ENCODE results near the gene CD160. TPM values are rescaled to one million over a fixed set of nuclear protein-coding genes. Genes with fewer than 3 reads are reported as not detected.
"Not testable (repeated sequence)": the region's sequence is repeated elsewhere in the genome, so short reads cannot be mapped to it uniquely, and the experiment has no call there.

CD160 gene
- total and polyA plus RNA-seq, 2 donors (not counting 1 experiment from before 2014, with no cell fraction given) = 0.10 TPM; not detected in 1

GRCh38 chr1:145759721-145760120 lies 40.4 kb downstream of the CD160 start:
- ATAC-seq (ENCODE audit: low read depth) = no peak
- peaks cover 5 to 31% of the 10 kb centered on the region in 2 experiments for H3K36me3 ChIP-seq (replicated peaks in 1 of 2; ENCODE audit: control extremely low read depth in 1 of 2, control insufficient read depth in 1 of 2, extremely low read depth in 1 of 2, insufficient read depth in 2 of 2, low read length in 1 of 2)
- intact Hi-C loops (cut with micrococcal nuclease) = no loop called here
- WGBS (ENCODE audit: insufficient coverage) = no CpG with 5 or more reads among the region's 1 CpG
- Mint-ChIP-seq H3K4me3 (no peak overlapping the region), H3K9me3 (ENCODE audit: insufficient read depth) (no peaks in the 10 kb centered on the region), H3K4me1 (no peaks in the 10 kb centered on the region), H3K27me3 (no peaks in the 10 kb centered on the region), H3K27ac (no peak overlapping the region)
- H3K4me3 ChIP-seq (ENCODE audit: control extremely low read depth in 1 of 5, extremely low read depth in 1 of 5, insufficient read depth in 1 of 5, low read depth in 2 of 5, low read length in 4 of 5) = no peak overlapping the region
- no peaks in the 10 kb centered on the region for H3K27me3 ChIP-seq (replicated peaks in 1 of 4; ENCODE audit: control extremely low read depth in 1 of 4, control insufficient read depth in 3 of 4, insufficient read depth in 4 of 4, low read length in 3 of 4)
- H2AFZ ChIP-seq (ENCODE audit: insufficient read depth, low read depth, low read length, poor library complexity, severe bottlenecking) = no peak overlapping the region
- ChIA-PET POLR2A (no interaction called here), CTCF (no interaction called here)
- no peak for DNase-seq
- no peak overlapping the region for H3K4me2 ChIP-seq (replicated peaks; ENCODE audit: low read depth, low read length, poor library complexity, severe bottlenecking)
- H3K9me3 ChIP-seq (ENCODE audit: control extremely low read depth in 1 of 3, control insufficient read depth in 2 of 3, insufficient read depth in 1 of 3, low read length in 2 of 3) = peaks cover 1 to 14% (median 13%) of the 10 kb centered on the region in 3 donors
- no peak overlapping the region for H3K9ac ChIP-seq (ENCODE audit: low read length)
- TF ChIP-seq CTCF (IDR thresholded peaks at IDR 0.05) (no peak), EZH2 (IDR thresholded peaks at IDR 0.05; ENCODE audit: borderline replicate concordance, insufficient read depth, low read depth, low read length, poor library complexity, severe bottlenecking) (no peak)
- H3K79me2 ChIP-seq (ENCODE audit: control insufficient read depth, insufficient read depth, low read length) = no peaks in the 10 kb centered on the region
- no peaks in the 10 kb centered on the region for H4K20me1 ChIP-seq (ENCODE audit: control insufficient read depth, insufficient read depth, low read length, poor library complexity, severe bottlenecking)
- H3K4me1 ChIP-seq (ENCODE audit: control insufficient read depth in 2 of 2, insufficient read depth in 2 of 2, low read length in 2 of 2) = no peaks in the 10 kb centered on the region
- H3K27ac ChIP-seq (ENCODE audit: low read length in 2 of 2) = no peak overlapping the region

- H4K20me1 ChIP-seq (ENCODE audit: control insufficient read depth, insufficient read depth, low read length, poor library complexity, severe bottlenecking); H3K27me3 ChIP-seq (replicated peaks in 1 of 4; ENCODE audit: control extremely low read depth in 1 of 4, control insufficient read depth in 3 of 4, insufficient read depth in 4 of 4, low read length in 3 of 4); H3K27ac ChIP-seq (ENCODE audit: low read length in 2 of 2); H3K9me3 Mint-ChIP-seq (ENCODE audit: insufficient read depth); CTCF ChIA-PET; intact Hi-C loops (cut with micrococcal nuclease); POLR2A ChIA-PET; H3K79me2 ChIP-seq (ENCODE audit: control insufficient read depth, insufficient read depth, low read length); H3K9ac ChIP-seq (ENCODE audit: low read length); H3K27me3 Mint-ChIP-seq; DNase-seq; H3K27ac Mint-ChIP-seq; H3K4me3 Mint-ChIP-seq; H3K4me3 ChIP-seq (ENCODE audit: control extremely low read depth in 1 of 5, extremely low read depth in 1 of 5, insufficient read depth in 1 of 5, low read depth in 2 of 5, low read length in 4 of 5); H3K4me1 ChIP-seq (ENCODE audit: control insufficient read depth in 2 of 2, insufficient read depth in 2 of 2, low read length in 2 of 2); ATAC-seq (ENCODE audit: low read depth); H3K4me2 ChIP-seq (replicated peaks; ENCODE audit: low read depth, low read length, poor library complexity, severe bottlenecking); H3K4me1 Mint-ChIP-seq; H2AFZ ChIP-seq (ENCODE audit: insufficient read depth, low read depth, low read length, poor library complexity, severe bottlenecking): not testable (repeated sequence)
- Histone ChIP-seq H3K36me3 (replicated peaks in 1 of 2; ENCODE audit: control extremely low read depth in 1 of 2, control insufficient read depth in 1 of 2, extremely low read depth in 1 of 2, insufficient read depth in 2 of 2, low read length in 1 of 2) (peaks cover 5 to 31% of the 10 kb centered on the region in 2 experiments), H3K9me3 (ENCODE audit: control extremely low read depth in 1 of 3, control insufficient read depth in 2 of 3, insufficient read depth in 1 of 3, low read length in 2 of 3) (peaks cover 1 to 14% (median 13%) of the 10 kb centered on the region in 3 donors)
- WGBS (ENCODE audit: insufficient coverage) = 100% methylated on average over 1 of the region's 4 CpGs
Observed at GRCh38 chr1:145760395-145760949, 41.2 kb downstream of the CD160 start.

GRCh38 chr1:145761498-145761897 lies 42.2 kb downstream of the CD160 start:
- H3K4me3 ChIP-seq (ENCODE audit: control extremely low read depth in 1 of 5, extremely low read depth in 1 of 5, insufficient read depth in 1 of 5, low read depth in 2 of 5, low read length in 4 of 5); H2AFZ ChIP-seq (ENCODE audit: insufficient read depth, low read depth, low read length, poor library complexity, severe bottlenecking); H3K4me1 ChIP-seq (ENCODE audit: control insufficient read depth in 2 of 2, insufficient read depth in 2 of 2, low read length in 2 of 2); H3K9me3 Mint-ChIP-seq (ENCODE audit: insufficient read depth); ATAC-seq (ENCODE audit: low read depth); H3K27me3 ChIP-seq (replicated peaks in 1 of 4; ENCODE audit: control extremely low read depth in 1 of 4, control insufficient read depth in 3 of 4, insufficient read depth in 4 of 4, low read length in 3 of 4); H3K4me2 ChIP-seq (replicated peaks; ENCODE audit: low read depth, low read length, poor library complexity, severe bottlenecking); DNase-seq; CTCF ChIA-PET; H3K9ac ChIP-seq (ENCODE audit: low read length); POLR2A ChIA-PET; H3K27me3 Mint-ChIP-seq; H4K20me1 ChIP-seq (ENCODE audit: control insufficient read depth, insufficient read depth, low read length, poor library complexity, severe bottlenecking); H3K27ac Mint-ChIP-seq; H3K4me3 Mint-ChIP-seq; H3K4me1 Mint-ChIP-seq; H3K27ac ChIP-seq (ENCODE audit: low read length in 2 of 2); intact Hi-C loops (cut with micrococcal nuclease); H3K79me2 ChIP-seq (ENCODE audit: control insufficient read depth, insufficient read depth, low read length): not testable (repeated sequence)
- H3K36me3 ChIP-seq (replicated peaks in 1 of 2; ENCODE audit: control extremely low read depth in 1 of 2, control insufficient read depth in 1 of 2, extremely low read depth in 1 of 2, insufficient read depth in 2 of 2, low read length in 1 of 2) = peaks cover 5 to 29% of the 10 kb centered on the region in 2 experiments
- WGBS (ENCODE audit: insufficient coverage) = over 99% methylated on average over 11 of the region's 11 CpGs
- H3K9me3 ChIP-seq (ENCODE audit: control extremely low read depth in 1 of 3, control insufficient read depth in 2 of 3, insufficient read depth in 1 of 3, low read length in 2 of 3) = peaks cover 1 to 14% (median 13%) of the 10 kb centered on the region in 3 donors

All from B cell (primary cell).